Right lobe of liver (tissue), 4 donors: ENCODE data around the gene SLC4A4.

Source experiments
- POLR2A ChIP-seq: fragments of 450-650 bp; IDR thresholded peaks from one replicate; pipeline ENCODE4 v1.6.1; 2017; ENCODE audit warnings: antibody characterized with exemption, mild to moderate bottlenecking
- TF ChIP-seq, protein P1 (sequence below), 4 donors: fragments of 200-600 bp in 3 of 4; fragments of 450-650 bp in 1 of 4; IDR thresholded peaks; one replicate each; pipeline versions ENCODE4 v1.5.1 to v1.8.0; 2016 to 2022; ENCODE audit warnings: antibody characterized with exemption in 4 of 4, mild to moderate bottlenecking in 2 of 4
- donor health status: DM: no; HTN: no; CAD: no.
- donor health status: DM: no; HTN: no; CAD: no.
- donor health status: DM: no; HTN: yes; CAD: no.

DNA sequence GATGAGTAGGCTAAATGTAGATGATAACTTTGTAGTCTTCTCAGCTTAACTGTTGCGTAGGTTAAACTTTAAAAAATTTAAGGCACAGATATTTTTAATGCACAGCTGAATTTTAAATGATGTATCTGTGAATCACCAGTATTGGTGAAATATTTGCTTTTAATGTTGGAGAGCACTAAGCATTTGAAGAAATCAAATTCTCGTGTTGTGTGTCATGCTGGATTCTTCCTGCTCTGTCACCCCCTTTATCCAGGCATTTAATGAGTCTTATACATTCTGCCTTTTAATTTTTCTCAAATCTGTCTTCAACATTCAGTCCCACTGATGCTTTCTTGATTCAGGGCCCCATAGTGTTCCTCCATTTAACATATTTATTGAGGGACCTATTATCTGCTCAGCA is 76.7 kb downstream of the SLC4A4 start:
- TF ChIP-seq, protein P1, sequence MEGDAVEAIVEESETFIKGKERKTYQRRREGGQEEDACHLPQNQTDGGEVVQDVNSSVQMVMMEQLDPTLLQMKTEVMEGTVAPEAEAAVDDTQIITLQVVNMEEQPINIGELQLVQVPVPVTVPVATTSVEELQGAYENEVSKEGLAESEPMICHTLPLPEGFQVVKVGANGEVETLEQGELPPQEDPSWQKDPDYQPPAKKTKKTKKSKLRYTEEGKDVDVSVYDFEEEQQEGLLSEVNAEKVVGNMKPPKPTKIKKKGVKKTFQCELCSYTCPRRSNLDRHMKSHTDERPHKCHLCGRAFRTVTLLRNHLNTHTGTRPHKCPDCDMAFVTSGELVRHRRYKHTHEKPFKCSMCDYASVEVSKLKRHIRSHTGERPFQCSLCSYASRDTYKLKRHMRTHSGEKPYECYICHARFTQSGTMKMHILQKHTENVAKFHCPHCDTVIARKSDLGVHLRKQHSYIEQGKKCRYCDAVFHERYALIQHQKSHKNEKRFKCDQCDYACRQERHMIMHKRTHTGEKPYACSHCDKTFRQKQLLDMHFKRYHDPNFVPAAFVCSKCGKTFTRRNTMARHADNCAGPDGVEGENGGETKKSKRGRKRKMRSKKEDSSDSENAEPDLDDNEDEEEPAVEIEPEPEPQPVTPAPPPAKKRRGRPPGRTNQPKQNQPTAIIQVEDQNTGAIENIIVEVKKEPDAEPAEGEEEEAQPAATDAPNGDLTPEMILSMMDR (IDR thresholded peaks at IDR 0.05), result no peak
- no peak for TF ChIP-seq POLR2A
